Tibial nerve (tissue), 4 donors: ENCODE results near the gene ITGA11.

Experiments
- EP300 ChIP-seq, 2 donors: sonication (generic); formaldehyde crosslinking; IDR thresholded peaks; one replicate each; pipeline ENCODE4 v1.6.1; 2017; ENCODE audit warnings: antibody characterized with exemption in 2 of 2, mild to moderate bottlenecking in 1 of 2
- POLR2A ChIP-seq, 2 donors: fragments of 450-650 bp; IDR thresholded peaks; one replicate each; pipeline ENCODE4 v1.6.1; 2017; ENCODE audit warnings: antibody characterized with exemption in 2 of 2, mild to moderate bottlenecking in 2 of 2, moderate library complexity in 2 of 2
- TF ChIP-seq, protein P1 (sequence below), 5 experiments: fragments of 200-600 bp in 3 of 5; fragments of 450-650 bp in 2 of 5; sonication (generic) in 3 of 5; IDR thresholded peaks; one replicate each; pipeline ENCODE4 v1.5.1; 2016 to 2019; ENCODE audit warnings: antibody characterized with exemption in 5 of 5, mild to moderate bottlenecking in 3 of 5, moderate library complexity in 2 of 5

DNA sequence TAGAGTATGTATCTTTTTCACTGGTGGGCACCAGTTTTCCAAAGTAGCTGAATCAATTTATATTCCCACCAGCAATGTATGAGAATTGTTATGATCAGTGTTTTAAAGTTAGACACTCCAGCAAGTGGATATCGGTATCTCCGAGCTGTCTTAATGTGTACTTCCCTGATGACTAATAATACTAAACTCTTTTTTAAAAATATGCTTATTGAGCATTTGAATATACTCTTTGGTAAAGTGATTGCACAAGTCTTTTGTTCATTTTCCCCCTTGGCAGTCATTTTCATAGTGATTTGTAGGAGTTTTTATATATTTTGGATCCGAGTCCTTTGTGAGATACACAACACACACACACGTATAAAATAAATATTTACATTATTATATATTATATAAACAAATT, 166.9 kb downstream of the ITGA11 start:
- TF ChIP-seq, protein P1, sequence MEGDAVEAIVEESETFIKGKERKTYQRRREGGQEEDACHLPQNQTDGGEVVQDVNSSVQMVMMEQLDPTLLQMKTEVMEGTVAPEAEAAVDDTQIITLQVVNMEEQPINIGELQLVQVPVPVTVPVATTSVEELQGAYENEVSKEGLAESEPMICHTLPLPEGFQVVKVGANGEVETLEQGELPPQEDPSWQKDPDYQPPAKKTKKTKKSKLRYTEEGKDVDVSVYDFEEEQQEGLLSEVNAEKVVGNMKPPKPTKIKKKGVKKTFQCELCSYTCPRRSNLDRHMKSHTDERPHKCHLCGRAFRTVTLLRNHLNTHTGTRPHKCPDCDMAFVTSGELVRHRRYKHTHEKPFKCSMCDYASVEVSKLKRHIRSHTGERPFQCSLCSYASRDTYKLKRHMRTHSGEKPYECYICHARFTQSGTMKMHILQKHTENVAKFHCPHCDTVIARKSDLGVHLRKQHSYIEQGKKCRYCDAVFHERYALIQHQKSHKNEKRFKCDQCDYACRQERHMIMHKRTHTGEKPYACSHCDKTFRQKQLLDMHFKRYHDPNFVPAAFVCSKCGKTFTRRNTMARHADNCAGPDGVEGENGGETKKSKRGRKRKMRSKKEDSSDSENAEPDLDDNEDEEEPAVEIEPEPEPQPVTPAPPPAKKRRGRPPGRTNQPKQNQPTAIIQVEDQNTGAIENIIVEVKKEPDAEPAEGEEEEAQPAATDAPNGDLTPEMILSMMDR (IDR thresholded peaks at IDR 0.05), result no peak
- TF ChIP-seq POLR2A (IDR thresholded peaks at IDR 0.05), result no peak
- no peak for TF ChIP-seq EP300 (IDR thresholded peaks at IDR 0.05)
